K562 (cell line): ENCODE measurements around the gene LRCOL1. TPM values are rescaled to one million over a fixed set of nuclear protein-coding genes. Genes with fewer than 3 reads are reported as not detected.

ENCODE experiments used
- AFF1 ChIP-seq, 2 experiments: fragments of 450-650 bp; IDR thresholded peaks; 2 replicates each; pipeline ENCODE4 v1.6.1; 2018; ENCODE audit warnings: mild to moderate bottlenecking in 2 of 2, low read depth in 1 of 2; ENCODE audit not compliant: partially characterized antibody in 2 of 2
- CBX1 ChIP-seq: sonication (generic); IDR thresholded peaks from 2 replicates; pipeline ENCODE4 v1.6.1; 2016; ENCODE audit warnings: antibody characterized with exemption, low read depth, mild to moderate bottlenecking
- CTCF ChIP-seq, 3 experiments: IDR thresholded peaks in 2 of 3; conservative IDR thresholded peaks in 1 of 3; 2 replicates each; pipeline ENCODE4 v1.5.1; 2011 to 2012; ENCODE audit warnings: low read length in 3 of 3, mild to moderate bottlenecking in 3 of 3, control low read depth in 2 of 3, improper control_type of control experiment in 1 of 3, inconsistent platforms in 1 of 3, low read depth in 1 of 3, mixed read lengths in 1 of 3, moderate library complexity in 1 of 3; ENCODE audit not compliant: insufficient read depth in 2 of 3
- HMBOX1 ChIP-seq: sonication (generic); IDR thresholded peaks from 2 replicates; pipeline ENCODE4 v1.6.1; 2016
- JUNB ChIP-seq: fragments of 450-650 bp; formaldehyde crosslinking; conservative IDR thresholded peaks from 2 replicates; pipeline ENCODE4 v1.4.0; 2020; ENCODE audit warnings: mild to moderate bottlenecking
- L3MBTL2 ChIP-seq: fragments of 450-650 bp; IDR thresholded peaks from 2 replicates; pipeline ENCODE4 v1.6.1; 2016; ENCODE audit warnings: mild to moderate bottlenecking, moderate library complexity
- MBD2 ChIP-seq: sonication (generic); IDR thresholded peaks from 2 replicates; pipeline ENCODE4 v1.6.1; 2016; ENCODE audit warnings: low read depth, borderline replicate concordance
- MEF2A ChIP-seq: IDR thresholded peaks from 2 replicates; pipeline ENCODE4 v1.6.1; 2011; ENCODE audit warnings: low read depth, mild to moderate bottlenecking, low read length, moderate library complexity; ENCODE audit not compliant: control insufficient read depth
- NFATC3 ChIP-seq: fragments of 450-650 bp; IDR thresholded peaks from 2 replicates; pipeline ENCODE4 v1.6.1; 2017; ENCODE audit warnings: mild to moderate bottlenecking
- NFIC ChIP-seq: fragments of 450-650 bp; IDR thresholded peaks from 2 replicates; pipeline ENCODE4 v1.6.1; 2017; ENCODE audit warnings: mild to moderate bottlenecking, inconsistent platforms
- NRF1 ChIP-seq, 2 experiments: fragments of 450-650 bp; IDR thresholded peaks in 1 of 2; conservative IDR thresholded peaks in 1 of 2; 2 replicates each; pipeline ENCODE4 v1.6.1; 2014; ENCODE audit warnings: mild to moderate bottlenecking in 2 of 2
- POLR2G ChIP-seq: fragments of 200-400 bp; formaldehyde crosslinking; IDR thresholded peaks from 2 replicates; pipeline ENCODE4 v1.6.1; 2017; ENCODE audit warnings: low read depth, mild to moderate bottlenecking, antibody characterized with exemption, low read length, moderate library complexity
- PURB ChIP-seq: sonication (generic); formaldehyde crosslinking; IDR thresholded peaks from 2 replicates; pipeline ENCODE4 v1.9.0; 2021; ENCODE audit warnings: low read depth, mild to moderate bottlenecking, missing genetic modification reagents
- SMARCB1 ChIP-seq: IDR thresholded peaks from 2 replicates; pipeline ENCODE4 v1.6.1; 2011; ENCODE audit warnings: improper control_type of control experiment, low read depth; ENCODE audit not compliant: insufficient read length
- TAF15 ChIP-seq: fragments of 200-400 bp; formaldehyde crosslinking; IDR thresholded peaks from 2 replicates; pipeline ENCODE4 v1.6.1; 2017; ENCODE audit warnings: mild to moderate bottlenecking, low read depth, low read length, moderate library complexity
- TAL1 ChIP-seq: fragments of 450-650 bp; IDR thresholded peaks from 2 replicates; pipeline ENCODE4 v1.6.1; 2016; ENCODE audit warnings: mild to moderate bottlenecking
- VEZF1 ChIP-seq: fragments of 200-800 bp; sonication (Bioruptor generic); IDR thresholded peaks from 2 replicates; pipeline ENCODE4 v1.6.1; 2017; ENCODE audit warnings: missing genetic modification characterization, missing compliant biosample characterization
- ZNF239 ChIP-seq: fragments of 250-450 bp; sonication (Bioruptor Pico); IDR thresholded peaks from 2 replicates; pipeline ENCODE4 v1.4.0; 2020; ENCODE audit warnings: mild to moderate bottlenecking
- polyA plus RNA-seq, 8 experiments: library from polyadenylated mRNA; depleted of rRNA in 4 of 8; stranded (reverse) in 5 of 8; unstranded in 3 of 8; fragments of >200 nt; fragmentation: Nextera tagmentation in 2 of 8; fragmentation: Illumina TruSeq in 1 of 8; extraction: Ambion mirVana in 2 of 8; extraction: Trizol in 1 of 8; gene quantifications; 2 replicates each; pipeline versions ENCODE4 v1.2.1 to v1.2.3, GENCODE V29; 2011 to 2014; ENCODE audit warnings: inconsistent platforms in 1 of 8, missing spikeins in 1 of 8
- total RNA-seq, 7 experiments: library from RNA; depleted of rRNA in 6 of 7; stranded (reverse); fragments of >200 nt in 6 of 7; fragmentation: Illumina TruSeq in 2 of 7; extraction: Trizol in 2 of 7; gene quantifications; 2 replicates each; pipeline versions ENCODE4 v1.2.1 to v1.2.3, GENCODE V29; 2011 to 2021; ENCODE audit warnings: low replicate concordance in 1 of 7

LRCOL1 gene
- total and polyA plus RNA-seq, 9 of the 15 experiments (the other 6 are each of a cell fraction or from before 2014, with no cell fraction given): not detected

- peak; percentile 95 for TF ChIP-seq VEZF1
- TF ChIP-seq NRF1 (conservative IDR thresholded peaks at IDR 0.05 in 1 of 2, IDR thresholded peaks at IDR 0.05 in 1 of 2): peak in 1 of 2 experiments; percentile 49; a peak in 2 of 4 replicates
- no peak for TF ChIP-seq NFIC
- no peak for TF ChIP-seq MEF2A
- peak; percentile 75 for TF ChIP-seq POLR2G
- no peak for TF ChIP-seq HMBOX1
- no peak for TF ChIP-seq ZNF239 (CRISPR knock-in tag)
- no peak for TF ChIP-seq AFF1 (IDR thresholded peaks at IDR 0.05; ENCODE audit: low read depth in 1 of 2, partially characterized antibody in 2 of 2)
- no peak for TF ChIP-seq TAF15
- TF ChIP-seq L3MBTL2: 0 out of 2 replicates have a peak, but pooled peaks have one; percentile 20
- no peak for TF ChIP-seq PURB (CRISPR knock-in tag)
- TF ChIP-seq JUNB: no peak
- no peak for TF ChIP-seq MBD2
- TF ChIP-seq SMARCB1: no peak
- TF ChIP-seq CBX1: peak; percentile 59; the same call in 1 of the 2 replicates
- TF ChIP-seq NFATC3: no peak
- TF ChIP-seq CTCF (IDR thresholded peaks at IDR 0.05 in 2 of 3, conservative IDR thresholded peaks at IDR 0.05 in 1 of 3; ENCODE audit: insufficient read depth in 2 of 3, low read depth in 1 of 3, low read length in 3 of 3): no peak
- no peak for TF ChIP-seq TAL1
These were observed 50.6 kb downstream of the LRCOL1 start (continued) for GRCh38 chr12:132559652-132560363.
